ENCODE data around the gene MBD2.

DNA sequence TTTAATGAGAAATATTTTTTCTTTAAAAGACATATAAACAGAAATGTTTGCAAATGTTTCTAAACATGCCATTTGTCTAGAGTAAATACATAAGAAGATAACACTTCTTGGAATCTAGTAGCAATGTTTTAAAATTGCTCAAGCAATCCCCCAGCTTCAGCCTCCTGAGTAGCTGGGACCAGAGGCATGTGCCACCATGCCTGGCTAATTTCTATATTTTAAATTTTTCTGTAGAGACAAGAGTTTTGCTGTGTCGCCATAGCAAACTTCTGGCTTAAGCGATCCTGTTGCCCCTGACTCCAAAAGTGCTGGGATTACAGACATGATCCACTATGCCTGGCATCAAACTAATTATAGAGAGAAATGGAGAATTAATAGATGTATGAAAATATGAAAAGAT lies 14.6 kb upstream of the MBD2 start:
- TF ChIP-seq SIN3A (IDR thresholded peaks at IDR 0.05; ENCODE audit: borderline replicate concordance, insufficient read depth, low read depth, low read length): no peak
- TF ChIP-seq POLR2AphosphoS5 (IDR thresholded peaks at IDR 0.05; ENCODE audit: low read depth, low read length): no peak
- TF ChIP-seq, protein P1, sequence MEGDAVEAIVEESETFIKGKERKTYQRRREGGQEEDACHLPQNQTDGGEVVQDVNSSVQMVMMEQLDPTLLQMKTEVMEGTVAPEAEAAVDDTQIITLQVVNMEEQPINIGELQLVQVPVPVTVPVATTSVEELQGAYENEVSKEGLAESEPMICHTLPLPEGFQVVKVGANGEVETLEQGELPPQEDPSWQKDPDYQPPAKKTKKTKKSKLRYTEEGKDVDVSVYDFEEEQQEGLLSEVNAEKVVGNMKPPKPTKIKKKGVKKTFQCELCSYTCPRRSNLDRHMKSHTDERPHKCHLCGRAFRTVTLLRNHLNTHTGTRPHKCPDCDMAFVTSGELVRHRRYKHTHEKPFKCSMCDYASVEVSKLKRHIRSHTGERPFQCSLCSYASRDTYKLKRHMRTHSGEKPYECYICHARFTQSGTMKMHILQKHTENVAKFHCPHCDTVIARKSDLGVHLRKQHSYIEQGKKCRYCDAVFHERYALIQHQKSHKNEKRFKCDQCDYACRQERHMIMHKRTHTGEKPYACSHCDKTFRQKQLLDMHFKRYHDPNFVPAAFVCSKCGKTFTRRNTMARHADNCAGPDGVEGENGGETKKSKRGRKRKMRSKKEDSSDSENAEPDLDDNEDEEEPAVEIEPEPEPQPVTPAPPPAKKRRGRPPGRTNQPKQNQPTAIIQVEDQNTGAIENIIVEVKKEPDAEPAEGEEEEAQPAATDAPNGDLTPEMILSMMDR (IDR thresholded peaks at IDR 0.05): no peak
